NCI-H2081 treated with DMSO at 0.1 percent for 48 hours (cell line): ENCODE results near the gene IL1RAP.

Experiments used
- DNase-seq: peaks from one replicate; lab custom pipeline; 2025; lab: John Stamatoyannopoulos, UW

IL1RAP gene

DNA sequence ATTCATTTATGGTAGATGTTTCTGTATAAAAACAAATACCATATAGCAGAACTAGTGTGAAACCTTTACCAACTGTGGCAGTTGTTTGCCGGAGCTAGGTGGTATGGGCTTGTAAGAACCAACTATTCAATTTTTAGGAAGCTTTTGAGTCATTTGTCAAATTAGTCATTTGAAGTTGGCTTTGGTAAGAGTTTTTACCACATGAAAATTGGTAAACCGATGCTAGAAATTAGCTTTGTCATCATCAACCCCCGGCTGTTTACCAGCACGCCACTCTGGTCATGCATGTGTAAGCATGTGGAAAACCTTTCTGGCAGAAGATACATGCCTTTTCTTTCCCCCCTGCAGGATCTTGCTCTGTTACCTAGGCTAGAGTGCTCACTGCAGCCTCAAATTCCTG lies 63.3 kb downstream of the IL1RAP start:
- DNase-seq = no peak

DNA sequence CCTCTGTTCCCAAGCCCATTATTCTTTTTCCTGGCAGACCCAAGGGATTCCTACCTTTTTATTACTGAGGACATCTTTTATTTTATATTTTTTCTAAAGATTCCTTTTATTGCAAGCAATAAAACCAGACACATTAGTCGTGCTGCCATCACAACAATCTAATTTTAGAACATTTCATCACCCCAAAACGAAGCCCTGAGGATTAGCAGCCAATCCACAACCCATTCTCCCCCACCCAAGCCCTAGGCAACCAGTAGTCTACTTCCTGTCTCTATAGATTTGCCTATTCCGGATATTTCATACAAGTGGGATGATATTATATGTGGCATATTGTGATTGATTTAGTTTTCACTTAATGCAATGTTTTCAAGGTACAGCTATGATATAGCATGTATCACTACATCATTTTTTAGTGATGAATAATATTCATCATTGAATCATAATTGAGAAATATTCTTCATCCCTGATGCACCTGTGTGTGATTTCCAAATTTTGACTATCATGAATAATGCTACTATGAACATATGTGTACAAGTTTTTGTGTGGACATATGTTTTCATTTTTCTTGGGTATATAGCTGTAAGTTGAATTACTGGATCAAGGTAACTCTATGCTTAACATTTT lies 65.7 kb downstream of the IL1RAP start:
- no peak for DNase-seq

DNA sequence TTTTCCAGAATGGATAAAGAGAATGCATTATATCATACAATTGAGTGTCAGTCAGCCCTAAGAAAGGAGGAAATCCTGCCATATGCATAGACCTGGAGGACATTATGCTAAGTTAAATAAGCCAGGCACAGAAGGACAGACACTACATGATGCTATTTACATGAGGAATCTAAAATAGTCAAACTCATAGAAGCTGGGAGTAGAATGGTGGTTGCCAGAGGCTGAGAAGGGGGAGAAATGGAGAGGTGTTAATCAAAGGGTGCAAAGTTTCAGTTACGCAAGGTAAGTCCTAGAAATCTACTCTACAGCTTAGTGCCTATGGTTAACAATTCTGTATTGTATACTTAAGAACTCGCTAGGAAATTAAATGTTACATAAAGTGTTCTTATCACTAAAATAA lies 66.5 kb downstream of the IL1RAP start:
- DNase-seq = no peak

DNA sequence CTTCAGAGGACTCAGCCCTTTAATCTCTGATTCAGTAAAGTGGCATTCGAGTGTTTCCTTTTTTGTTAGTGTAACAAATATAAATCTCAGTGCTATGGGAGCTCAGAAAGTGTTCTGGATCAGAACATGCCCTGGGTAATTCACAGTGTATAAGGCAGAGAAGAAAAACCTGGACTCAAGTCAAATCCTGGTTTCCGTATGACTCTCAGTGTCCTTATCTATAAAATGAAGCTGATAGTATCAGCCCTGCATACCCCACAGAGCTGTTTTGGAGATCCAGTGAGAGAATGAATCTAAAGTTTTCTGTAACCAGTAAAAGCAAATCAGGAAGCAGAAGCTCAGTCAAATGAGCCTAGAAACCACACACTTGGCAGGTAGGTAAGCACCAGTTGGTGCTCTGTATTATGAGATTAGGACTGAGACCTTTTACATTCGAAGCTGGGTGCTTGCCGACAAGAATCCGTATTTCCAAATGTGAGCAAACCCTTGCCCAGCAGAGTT lies 67.2 kb downstream of the IL1RAP start:
- no peak for DNase-seq

DNA sequence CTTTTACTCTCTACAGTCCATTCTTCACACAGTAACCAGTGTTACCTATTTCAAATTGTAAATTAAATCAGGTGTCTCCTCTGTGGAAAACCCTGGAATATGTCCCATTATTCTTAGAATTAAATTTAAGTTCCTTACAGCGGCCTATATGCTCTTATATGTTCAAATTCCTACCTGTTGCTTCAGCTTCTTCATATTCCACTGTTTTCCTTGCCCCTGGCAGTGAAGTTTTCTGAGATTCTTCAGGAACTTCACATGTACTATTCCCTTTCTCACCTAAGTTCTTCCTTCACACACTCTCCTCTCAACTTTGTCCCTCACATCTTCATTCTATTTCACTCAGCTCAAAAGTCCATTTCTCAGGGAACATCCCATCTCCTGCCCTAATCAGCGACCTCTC lies 68.8 kb downstream of the IL1RAP start:
- no peak for DNase-seq

DNA sequence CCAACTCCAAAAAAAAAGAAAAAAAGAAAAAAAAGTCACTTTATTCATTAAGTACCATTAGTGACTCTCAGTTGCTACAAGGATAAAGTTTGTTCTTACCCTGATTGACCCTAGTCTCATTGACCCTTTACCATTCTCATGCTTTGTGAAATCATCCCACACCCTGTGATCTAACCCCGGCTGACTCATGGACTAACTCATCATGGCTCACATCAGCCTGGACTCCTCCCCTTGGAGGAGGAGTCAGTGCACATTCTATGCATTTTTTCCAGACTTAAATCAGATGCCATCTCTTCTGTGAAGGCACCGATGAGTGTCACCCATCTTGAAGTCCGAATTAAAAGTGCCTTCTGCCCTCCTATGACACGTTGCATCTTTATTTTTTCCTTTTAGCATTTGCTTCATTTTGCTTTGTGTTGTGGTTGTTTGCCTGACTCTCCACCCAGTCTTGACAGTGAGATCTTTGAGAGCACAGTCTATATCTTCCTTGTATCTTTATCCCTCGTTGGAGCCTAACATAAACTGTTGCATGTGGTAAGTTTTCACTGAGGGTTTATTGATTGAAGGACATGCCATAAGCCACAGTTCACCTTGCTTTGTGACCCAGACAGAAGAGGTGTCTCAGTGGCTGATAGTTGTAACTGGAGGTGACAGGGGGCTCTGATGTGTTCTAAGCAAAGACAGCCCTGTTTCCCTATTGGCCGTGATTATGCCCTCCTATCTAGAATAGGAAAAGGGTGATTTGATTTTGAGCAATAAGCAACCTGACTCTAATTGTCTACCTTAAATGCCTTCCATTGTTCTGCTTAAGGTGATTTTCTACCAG lies 72.1 kb downstream of the IL1RAP start:
- DNase-seq = no peak

DNA sequence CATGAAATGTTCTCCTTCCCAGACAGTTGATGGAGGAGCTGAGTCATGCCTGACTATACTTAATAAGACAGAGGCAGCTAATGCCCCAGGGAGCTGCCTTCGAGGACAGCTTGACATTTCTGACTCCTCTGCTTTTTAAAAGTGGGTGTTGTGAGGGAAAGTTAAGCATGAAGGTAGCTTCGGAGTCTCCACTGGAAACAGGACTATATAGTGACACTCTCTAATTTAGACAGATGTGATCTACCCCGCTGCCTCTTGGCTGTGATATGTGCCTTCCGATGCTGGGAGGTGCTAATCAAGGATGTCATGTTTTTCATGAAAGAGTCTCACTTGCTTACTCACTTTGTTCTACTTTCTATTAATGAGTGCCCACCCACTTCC lies 72.7 kb downstream of the IL1RAP start:
- no peak for DNase-seq

DNA sequence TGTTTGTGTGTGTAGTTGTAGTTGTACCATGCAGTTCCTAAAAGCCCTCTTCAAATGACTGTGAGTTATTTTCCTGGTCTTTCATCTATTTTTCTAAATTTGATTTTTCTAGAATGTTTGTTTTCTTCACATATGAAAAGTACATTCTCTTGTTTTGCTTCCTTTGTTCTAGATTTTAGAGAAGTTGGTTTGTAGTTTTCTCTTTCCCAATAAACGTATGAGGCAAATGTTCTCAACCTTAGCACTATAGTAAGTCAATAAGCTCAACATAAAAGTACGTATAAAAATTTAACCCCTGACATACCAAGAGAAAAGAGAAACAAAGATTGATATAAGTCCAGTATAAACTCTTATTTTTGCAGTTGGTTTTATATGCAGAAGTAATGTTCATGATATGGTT lies 74.7 kb downstream of the IL1RAP start:
- no peak for DNase-seq

DNA sequence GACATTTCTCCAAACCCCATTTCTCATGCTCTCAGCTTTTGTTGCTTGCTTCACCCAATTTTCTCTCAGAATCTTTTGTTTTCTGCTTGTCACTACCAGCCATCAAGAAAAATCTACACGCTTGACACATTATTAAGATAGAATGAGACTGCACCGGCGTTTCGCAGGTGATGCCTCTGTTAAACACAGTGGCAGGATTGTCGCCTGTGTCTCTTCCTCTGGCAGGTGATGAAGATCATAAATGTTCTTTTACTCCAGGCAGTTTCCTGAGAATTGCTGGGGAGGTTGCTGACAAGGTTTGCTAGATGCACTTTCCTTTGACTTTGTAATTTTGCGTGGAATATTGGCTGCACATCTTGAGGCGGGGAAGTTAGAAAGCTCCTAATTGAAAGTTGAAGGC lies 75.4 kb downstream of the IL1RAP start:
- no peak for DNase-seq

DNA sequence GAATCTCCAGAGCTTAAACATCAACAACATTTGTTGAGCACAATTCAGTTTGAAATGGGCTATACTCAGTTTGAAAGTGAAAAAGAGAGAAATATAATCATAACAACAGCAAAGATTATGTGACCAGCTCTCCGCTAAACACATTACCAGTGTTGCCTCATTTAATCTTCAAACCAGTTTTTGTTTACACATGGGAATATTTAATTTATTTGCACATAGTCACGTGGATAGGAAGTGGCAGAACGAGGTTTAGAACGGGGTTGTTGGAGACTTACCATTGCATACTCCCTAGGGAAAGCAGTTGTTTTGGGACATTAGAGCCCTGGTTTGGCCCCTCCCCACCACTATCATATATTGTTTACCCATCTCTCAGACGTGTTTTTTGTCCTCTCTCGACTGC lies 77.2 kb downstream of the IL1RAP start:
- no peak for DNase-seq

DNA sequence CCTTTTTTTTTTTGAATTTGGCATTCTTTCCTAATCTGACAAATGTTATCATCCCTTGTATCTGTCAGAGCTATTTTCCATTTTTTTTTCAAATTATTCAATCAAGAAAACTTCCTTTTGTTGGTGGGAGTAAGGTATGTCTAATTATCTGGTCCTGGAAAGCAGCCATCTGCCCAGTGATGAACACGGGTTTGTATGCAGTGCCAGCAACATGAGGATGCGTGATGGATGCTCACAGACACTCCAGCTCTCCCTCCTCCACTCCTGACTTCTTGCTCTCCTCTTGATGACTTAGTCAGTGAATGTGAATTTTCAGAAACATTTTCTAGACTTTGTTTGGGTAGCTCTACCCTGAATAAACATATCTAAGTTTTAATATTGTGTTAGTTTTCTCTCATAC lies 79.2 kb downstream of the IL1RAP start:
- no peak for DNase-seq

DNA sequence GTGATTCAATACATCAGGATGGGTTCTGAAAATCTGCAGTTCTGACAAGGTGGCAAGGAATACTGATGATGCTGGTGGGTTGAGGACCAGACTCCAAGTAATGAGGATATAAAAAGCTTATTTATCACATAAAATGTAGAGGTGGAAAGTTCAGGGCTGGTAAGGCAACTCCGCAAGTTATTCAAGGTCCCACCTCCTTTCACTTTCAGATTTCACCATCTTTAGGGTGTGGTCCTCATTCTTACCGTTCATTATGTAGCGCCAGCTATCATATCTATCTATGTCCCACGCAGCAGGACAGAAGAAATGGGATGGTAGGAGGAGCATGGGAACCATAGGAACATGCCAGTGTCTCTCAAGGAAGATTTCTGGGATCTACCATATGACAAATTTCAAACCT lies 80.3 kb downstream of the IL1RAP start:
- DNase-seq = no peak

DNA sequence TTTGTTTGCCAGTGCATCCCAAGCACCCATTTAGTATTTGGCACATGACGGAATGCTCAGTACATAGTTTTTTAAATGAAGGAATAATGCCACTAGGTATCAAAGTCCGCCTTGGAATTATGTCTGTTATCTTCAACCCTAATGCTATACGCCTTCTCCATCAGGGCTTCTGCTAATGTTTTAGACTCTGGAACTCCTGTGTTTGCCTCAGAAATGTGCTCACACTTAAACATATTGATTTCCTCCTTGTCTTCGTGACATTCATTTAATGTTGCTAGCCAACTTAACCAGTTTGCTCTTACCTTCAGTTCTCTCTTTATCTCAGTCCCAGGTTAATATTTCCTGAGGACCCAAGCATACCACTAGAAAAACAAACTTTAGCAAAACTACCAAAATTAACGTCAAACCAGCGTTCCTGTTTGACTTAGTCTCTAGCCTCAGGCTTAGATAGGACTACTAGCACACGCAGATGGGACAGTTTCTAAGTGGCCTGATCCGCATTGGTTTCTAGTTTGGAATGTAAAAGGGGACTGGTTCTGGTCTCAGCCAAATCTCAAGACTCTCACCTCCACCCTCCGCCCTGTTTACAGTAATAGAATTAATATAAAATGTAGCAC lies 81.4 kb downstream of the IL1RAP start:
- no peak for DNase-seq

DNA sequence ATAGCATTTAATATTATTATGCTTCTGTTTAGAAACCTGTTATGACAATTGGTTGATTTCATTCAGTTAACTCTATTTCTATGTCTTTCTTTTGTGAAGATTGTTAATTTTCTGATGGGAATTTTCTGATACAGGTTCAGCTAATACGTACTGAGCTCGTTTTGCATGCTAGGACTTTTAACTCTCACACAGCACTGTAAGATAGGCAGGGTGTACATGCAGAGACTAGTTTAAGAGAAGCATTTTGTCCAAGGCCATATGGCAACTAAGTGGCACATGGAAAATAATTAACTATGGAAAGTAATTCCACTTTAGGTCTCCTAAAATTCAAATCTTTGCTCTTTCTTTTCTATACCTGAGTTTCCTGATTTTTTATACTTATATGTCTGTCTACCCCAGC lies 81.9 kb downstream of the IL1RAP start:
- no peak for DNase-seq

DNA sequence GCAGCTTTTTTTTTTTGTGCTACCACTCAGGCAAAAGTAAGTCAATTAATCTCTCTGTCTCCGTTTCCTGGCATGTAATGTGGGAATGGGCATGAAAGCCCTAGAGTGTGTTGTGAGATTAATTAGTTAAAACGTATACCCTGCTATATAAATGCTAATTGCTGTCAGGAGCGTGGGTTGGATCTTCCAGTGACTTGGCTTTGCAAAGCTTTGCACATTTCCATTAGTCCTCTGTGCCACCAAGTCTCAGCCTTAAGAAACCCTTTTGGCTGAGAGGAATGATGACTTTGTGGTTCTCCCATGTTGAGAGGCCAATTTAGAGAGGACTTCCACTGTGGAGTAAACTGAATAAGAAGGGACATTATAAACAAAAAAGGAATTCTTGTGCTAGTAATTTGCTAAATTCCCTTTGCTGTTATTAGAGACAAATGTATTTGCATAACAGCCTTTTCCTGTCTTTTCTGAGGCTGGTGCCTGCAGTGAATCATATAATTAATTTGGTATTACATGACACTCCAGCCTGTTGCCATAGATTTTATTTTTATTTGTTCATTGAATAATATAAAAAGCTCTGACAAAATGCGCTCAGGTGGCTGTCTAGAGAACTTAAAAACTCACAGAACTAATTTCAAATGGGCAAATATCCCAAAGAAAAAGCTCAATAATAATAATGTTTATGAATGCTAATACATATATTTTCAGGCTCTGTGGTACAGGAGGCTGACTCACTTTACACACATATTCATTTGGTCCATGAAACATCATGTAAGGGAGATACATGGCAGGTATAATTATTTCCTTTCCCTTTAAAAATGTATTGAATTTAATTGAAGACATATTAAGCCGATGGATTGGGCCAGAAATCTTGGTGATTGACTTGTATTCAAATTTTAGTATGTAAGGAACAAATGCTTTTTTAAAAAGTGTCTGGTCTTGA lies 82.7 kb downstream of the IL1RAP start:
- no peak for DNase-seq

DNA sequence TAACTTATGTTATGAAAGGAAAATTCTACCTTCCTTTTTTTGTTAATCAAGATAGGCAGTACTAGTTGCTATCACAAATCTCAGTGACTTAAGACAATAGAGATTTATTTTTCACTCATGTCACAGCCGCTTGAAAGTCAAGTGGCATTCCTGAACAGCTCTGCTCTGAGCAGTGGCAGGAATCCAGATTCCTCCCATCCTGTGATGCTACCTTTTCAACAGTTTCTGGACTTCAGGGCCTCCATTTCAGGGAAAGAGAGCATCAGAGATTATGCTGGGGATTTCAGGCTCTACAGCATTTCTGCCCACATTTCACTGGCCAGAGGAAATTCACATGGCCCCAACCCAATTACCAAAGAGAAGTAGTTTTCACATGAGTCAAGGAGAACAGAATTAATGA lies 83.4 kb downstream of the IL1RAP start:
- no peak for DNase-seq

DNA sequence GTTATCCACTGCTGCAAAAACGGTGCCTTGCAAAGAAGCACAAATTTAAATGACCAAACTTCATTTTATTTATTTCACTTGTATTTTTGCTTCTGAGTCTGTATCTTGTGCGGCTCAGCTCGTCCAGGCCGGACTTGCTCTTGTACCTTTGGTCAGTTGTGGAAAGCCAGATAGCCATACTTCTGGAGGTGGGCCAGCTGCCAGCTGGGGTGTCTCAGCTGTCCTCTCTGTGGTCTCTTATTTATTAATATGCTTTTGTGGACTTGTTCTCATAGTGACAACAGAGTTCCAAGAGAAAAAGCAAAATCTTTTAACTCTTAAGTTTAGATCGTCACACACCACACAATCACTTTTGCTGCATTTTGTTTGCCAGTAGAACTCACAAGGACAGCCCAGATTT lies 87.7 kb downstream of the IL1RAP start:
- no peak for DNase-seq

DNA sequence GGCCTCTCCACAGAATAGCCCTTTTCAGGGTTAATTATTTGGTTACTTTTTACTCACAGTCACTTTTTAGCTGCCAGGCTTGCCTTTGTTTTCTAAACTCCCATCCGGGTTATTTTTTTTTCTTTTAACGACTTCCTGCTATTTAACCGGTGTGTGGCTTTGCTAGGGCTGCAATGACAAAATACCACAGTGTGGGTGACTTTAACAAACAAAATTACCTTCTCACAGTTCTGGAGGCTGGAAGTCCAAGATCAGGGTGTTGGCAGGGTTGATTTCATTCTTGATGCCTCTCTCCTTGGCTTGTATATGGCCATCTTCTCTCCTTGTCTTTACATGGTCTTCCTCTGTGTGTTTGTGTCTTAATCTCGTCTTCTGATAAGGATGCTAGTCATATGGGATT lies 91.5 kb downstream of the IL1RAP start:
- no peak for DNase-seq

DNA sequence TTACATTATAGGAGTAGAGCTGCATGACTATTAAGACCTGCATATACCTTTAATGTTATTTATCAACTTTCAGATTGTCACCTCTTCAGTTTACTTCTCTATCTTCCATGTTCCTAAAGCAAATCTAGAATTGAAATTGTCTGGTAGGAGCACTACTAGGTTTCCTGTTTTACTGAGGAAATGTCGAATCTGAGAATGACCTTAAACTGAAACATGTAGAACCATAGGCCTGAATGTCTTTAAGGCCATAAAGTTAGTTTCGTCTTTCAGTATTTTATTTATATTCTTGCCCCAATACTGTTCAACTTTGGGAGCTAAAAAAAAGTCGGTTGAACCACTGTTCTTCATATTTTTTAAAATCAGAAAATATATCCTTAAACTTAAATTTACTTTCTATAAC lies 92.7 kb downstream of the IL1RAP start:
- DNase-seq = no peak

DNA sequence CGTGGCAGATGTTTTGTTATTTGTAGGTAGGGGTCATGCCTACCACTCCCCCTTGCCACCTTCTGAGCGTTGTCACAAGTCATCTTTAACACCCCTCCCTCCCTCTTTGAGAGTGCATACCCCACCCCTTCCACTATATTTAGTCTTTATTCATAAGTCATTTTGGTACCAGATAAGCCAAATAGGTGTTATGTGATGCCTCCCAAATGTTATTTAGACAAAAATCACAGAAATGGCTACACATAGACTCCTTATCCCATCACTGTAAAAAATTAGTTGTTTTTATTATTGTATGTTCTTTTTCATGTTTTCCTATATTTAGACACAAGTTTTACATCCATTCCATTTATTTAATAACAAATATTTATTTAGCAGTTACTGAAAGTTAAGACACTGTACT lies 93.1 kb downstream of the IL1RAP start:
- DNase-seq = no peak

DNA sequence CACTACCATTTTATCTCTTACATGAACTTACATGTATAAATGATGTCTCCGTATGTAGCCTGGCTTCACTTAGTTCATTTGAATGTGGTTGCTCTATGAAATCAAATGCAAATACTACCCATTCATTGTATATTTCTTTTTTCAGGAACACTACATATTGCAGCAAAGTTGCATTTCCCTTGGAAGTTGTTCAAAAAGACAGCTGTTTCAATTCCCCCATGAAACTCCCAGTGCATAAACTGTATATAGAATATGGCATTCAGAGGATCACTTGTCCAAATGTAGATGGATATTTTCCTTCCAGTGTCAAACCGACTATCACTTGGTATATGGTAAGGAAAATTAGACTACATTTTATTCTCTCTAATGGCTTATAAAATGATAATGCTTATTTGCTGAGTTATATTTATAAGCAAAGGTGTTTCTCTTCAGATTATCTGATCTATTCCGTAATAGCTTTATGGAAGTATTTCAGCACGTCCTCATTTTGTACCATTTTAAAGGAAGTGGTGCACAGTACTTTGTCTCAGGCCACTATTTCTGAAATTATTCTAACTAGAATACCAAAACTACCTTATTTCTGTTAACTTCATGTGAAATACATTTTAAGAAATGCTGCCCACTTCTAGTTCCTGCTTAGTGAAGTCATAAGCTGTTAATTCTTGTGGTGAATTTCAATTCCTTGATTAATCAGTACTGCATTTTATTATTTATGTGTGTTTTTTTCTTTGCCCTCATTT lies 95.1 kb downstream of the IL1RAP start:
- DNase-seq = no peak
